ENCODE measurements around the gene PDZD4. TPM values are rescaled to one million over a fixed set of nuclear protein-coding genes. Genes with fewer than 3 reads are reported as not detected.

PDZD4 gene
- total RNA-seq, 3 donors from 2014 or later (not counting 1 experiment from before 2014, with no cell fraction given) = 101 to 177 (median 157) TPM

- Mint-ChIP-seq H3K27ac (no peak overlapping the region), H3K4me3 (no peak overlapping the region), H3K9me3 (no peaks in the 10 kb centered on the region), H3K27me3 (ENCODE audit: low read depth in 2 of 2) (peaks cover 22 to 26% of the 10 kb centered on the region in 2 donors), H3K4me1 (peaks cover 0 to 16% of the 10 kb centered on the region in 2 donors), H3K36me3 (no peaks in the 10 kb centered on the region)
- 57% methylated on average over 4 of the region's 5 CpGs for WGBS (ENCODE audit: insufficient coverage)
- no peak for TF ChIP-seq CTCF (IDR thresholded peaks at IDR 0.05)
- DNase-seq = no peak
- Histone ChIP-seq H3K4me3 (ENCODE audit: low read length) (no peak overlapping the region), H3K27ac (ENCODE audit: low read length) (no peak overlapping the region), H3K27me3 (ENCODE audit: control insufficient read depth, insufficient read depth, low read length) (peaks cover 5% of the 10 kb centered on the region), H3K9me3 (ENCODE audit: control insufficient read depth, insufficient read depth, low read length) (no peaks in the 10 kb centered on the region), H3K4me1 (ENCODE audit: control insufficient read depth, insufficient read depth, low read length) (peaks cover 9% of the 10 kb centered on the region), H3K36me3 (ENCODE audit: control insufficient read depth, insufficient read depth, low read length) (no peaks in the 10 kb centered on the region)
- no peak for ATAC-seq
- intact Hi-C loops (cut with micrococcal nuclease) = no loop called here
Observed at GRCh38 chrX:153878345-153878744, 48.0 kb upstream of the PDZD4 start.

DNA sequence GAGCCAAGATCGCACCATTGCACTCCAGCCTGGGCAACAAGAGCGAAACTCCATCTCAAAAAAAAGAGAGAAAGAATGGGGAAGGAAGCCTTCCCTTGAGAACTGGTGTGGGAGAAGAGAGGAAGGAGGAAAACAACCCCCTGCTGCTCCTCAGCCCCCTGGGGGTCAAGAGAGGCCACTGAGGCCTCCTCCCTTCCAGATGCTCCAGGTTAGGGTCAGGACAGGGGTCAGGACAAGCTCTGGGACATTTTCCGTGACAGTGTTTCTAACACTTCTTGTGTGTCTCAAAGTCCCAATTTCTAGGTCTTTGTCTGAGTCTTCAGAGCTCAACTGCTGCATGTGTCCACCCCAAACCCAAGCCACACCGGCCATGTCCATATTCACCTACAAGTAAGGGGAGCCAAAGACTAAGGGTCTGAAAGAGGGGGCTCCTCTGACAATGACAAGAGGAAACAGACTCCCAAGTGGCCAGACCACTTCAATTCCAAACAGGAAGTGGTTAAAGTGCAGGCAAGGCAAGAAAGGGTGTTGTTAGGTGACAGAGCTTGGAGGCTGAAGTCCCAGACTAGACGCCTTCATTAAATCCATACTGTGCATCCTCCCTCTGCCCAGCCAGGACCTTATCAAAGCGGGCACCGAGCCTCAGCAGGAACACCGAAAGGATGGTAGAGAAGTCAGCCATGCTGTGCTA lies 47.4 kb upstream of the PDZD4 start:
- no peak for TF ChIP-seq CTCF (IDR thresholded peaks at IDR 0.05)
- Mint-ChIP-seq H3K4me3 (no peak overlapping the region), H3K4me1 (peaks cover 0 to 16% of the 10 kb centered on the region in 2 donors), H3K27ac (no peak overlapping the region), H3K9me3 (no peaks in the 10 kb centered on the region), H3K27me3 (ENCODE audit: low read depth in 2 of 2) (peaks cover 22 to 27% of the 10 kb centered on the region in 2 donors), H3K36me3 (no peaks in the 10 kb centered on the region)
- Histone ChIP-seq H3K36me3 (ENCODE audit: control insufficient read depth, insufficient read depth, low read length) (no peaks in the 10 kb centered on the region), H3K27ac (ENCODE audit: low read length) (no peak overlapping the region), H3K4me3 (ENCODE audit: low read length) (no peak overlapping the region), H3K27me3 (ENCODE audit: control insufficient read depth, insufficient read depth, low read length) (peaks cover 5% of the 10 kb centered on the region), H3K4me1 (ENCODE audit: control insufficient read depth, insufficient read depth, low read length) (peaks cover 9% of the 10 kb centered on the region), H3K9me3 (ENCODE audit: control insufficient read depth, insufficient read depth, low read length) (no peaks in the 10 kb centered on the region)
- no peak for DNase-seq
- no peak for ATAC-seq
- WGBS (ENCODE audit: insufficient coverage) = 70% methylated on average over 7 of the region's 8 CpGs
- intact Hi-C loops (cut with micrococcal nuclease) = no loop called here

GRCh38 chrX:153876112-153876491 lies 45.8 kb upstream of the PDZD4 start:
- Mint-ChIP-seq H3K4me1 (peaks cover 0 to 16% of the 10 kb centered on the region in 2 donors), H3K27ac (no peak overlapping the region), H3K9me3 (no peaks in the 10 kb centered on the region), H3K36me3 (no peaks in the 10 kb centered on the region), H3K27me3 (ENCODE audit: low read depth in 2 of 2) (peaks cover 24 to 34% of the 10 kb centered on the region in 2 donors), H3K4me3 (no peak overlapping the region)
- H3K4me3 ChIP-seq (ENCODE audit: low read length) = no peak overlapping the region
- WGBS (ENCODE audit: insufficient coverage) = 68% methylated on average over 3 of the region's 3 CpGs
- peaks cover 5% of the 10 kb centered on the region for H3K27me3 ChIP-seq (ENCODE audit: control insufficient read depth, insufficient read depth, low read length)
- intact Hi-C loops (cut with micrococcal nuclease) = no loop called here
- DNase-seq (no peak), ATAC-seq (no peak)
- H3K27ac ChIP-seq (ENCODE audit: low read length) = no peak overlapping the region
- peaks cover 9% of the 10 kb centered on the region for H3K4me1 ChIP-seq (ENCODE audit: control insufficient read depth, insufficient read depth, low read length)
- H3K36me3 ChIP-seq (ENCODE audit: control insufficient read depth, insufficient read depth, low read length) = no peaks in the 10 kb centered on the region
- H3K9me3 ChIP-seq (ENCODE audit: control insufficient read depth, insufficient read depth, low read length) = no peaks in the 10 kb centered on the region
- TF ChIP-seq CTCF (IDR thresholded peaks at IDR 0.05) = no peak
